ENCODE results near the gene MATCAP1. TPM values are rescaled to one million over a fixed set of nuclear protein-coding genes. Genes with fewer than 3 reads are reported as not detected.

MATCAP1 gene
- total RNA-seq, 2 donors from 2014 or later = 11.9 to 31.6 TPM

DNA sequence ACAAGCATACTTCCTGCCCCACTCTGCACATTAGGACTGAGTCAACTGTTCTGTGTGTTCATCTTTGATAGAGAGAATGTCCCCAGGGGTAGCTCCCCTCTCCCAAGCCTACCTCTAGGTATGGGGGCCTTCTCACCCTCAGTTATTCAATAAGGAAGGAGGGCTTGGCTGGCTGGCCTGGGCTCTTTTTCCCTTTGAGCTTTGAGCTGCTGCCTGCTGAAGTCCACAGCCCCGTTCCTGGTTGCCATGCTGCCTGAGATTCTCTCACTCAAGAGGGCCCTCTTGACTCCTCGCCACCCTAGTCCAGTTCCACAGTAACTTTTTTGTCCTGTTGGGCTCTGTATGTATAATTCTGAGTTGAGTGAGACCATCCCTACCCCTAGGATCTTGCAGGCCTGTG is 38.0 kb downstream of the MATCAP1 start:
- Histone ChIP-seq H3K4me1 (peaks cover 11% of the 10 kb centered on the region), H3K4me3 (no peak overlapping the region), H3K27ac (no peak overlapping the region), H3K9me3 (no peaks in the 10 kb centered on the region), H3K36me3 (replicated peaks in 1 of 2; ENCODE audit: insufficient read depth in 1 of 2, low read depth in 2 of 2) (peaks cover 6 to 38% of the 10 kb centered on the region in 2 donors), H3K27me3 (no peaks in the 10 kb centered on the region)
- intact Hi-C loops (cut with DNase I) = no loop called here
- ATAC-seq (no peak), DNase-seq (no peak)
- TF ChIP-seq, protein P1, sequence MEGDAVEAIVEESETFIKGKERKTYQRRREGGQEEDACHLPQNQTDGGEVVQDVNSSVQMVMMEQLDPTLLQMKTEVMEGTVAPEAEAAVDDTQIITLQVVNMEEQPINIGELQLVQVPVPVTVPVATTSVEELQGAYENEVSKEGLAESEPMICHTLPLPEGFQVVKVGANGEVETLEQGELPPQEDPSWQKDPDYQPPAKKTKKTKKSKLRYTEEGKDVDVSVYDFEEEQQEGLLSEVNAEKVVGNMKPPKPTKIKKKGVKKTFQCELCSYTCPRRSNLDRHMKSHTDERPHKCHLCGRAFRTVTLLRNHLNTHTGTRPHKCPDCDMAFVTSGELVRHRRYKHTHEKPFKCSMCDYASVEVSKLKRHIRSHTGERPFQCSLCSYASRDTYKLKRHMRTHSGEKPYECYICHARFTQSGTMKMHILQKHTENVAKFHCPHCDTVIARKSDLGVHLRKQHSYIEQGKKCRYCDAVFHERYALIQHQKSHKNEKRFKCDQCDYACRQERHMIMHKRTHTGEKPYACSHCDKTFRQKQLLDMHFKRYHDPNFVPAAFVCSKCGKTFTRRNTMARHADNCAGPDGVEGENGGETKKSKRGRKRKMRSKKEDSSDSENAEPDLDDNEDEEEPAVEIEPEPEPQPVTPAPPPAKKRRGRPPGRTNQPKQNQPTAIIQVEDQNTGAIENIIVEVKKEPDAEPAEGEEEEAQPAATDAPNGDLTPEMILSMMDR (IDR thresholded peaks at IDR 0.05) = no peak
- TF ChIP-seq POLR2A (IDR thresholded peaks at IDR 0.05) = no peak
- 89 to 100% methylated on average over 2 of the region's 2 CpGs for WGBS, 2 donors

GRCh38 chr16:67144943-67145342 is 38.8 kb downstream of the MATCAP1 start:
- DNase-seq (no peak), ATAC-seq (no peak)
- no peak overlapping the region for H3K4me3 ChIP-seq
- H3K9me3 ChIP-seq = no peaks in the 10 kb centered on the region
- 84 to 92% methylated on average over 2 of the region's 2 CpGs for WGBS, 2 donors
- H3K36me3 ChIP-seq (replicated peaks in 1 of 2; ENCODE audit: insufficient read depth in 1 of 2, low read depth in 2 of 2) = peaks cover 6 to 44% of the 10 kb centered on the region in 2 donors
- H3K27me3 ChIP-seq = no peaks in the 10 kb centered on the region
- H3K4me1 ChIP-seq = peaks cover 3% of the 10 kb centered on the region
- TF ChIP-seq, protein P1 (IDR thresholded peaks at IDR 0.05) = no peak
- TF ChIP-seq POLR2A (IDR thresholded peaks at IDR 0.05) = no peak
- H3K27ac ChIP-seq = no peak overlapping the region
- intact Hi-C loops (cut with DNase I) = no loop called here

GRCh38 chr16:67142342-67142741 is 41.4 kb downstream of the MATCAP1 start:
- no peak for TF ChIP-seq POLR2A (IDR thresholded peaks at IDR 0.05)
- TF ChIP-seq, protein P1 (IDR thresholded peaks at IDR 0.05) = no peak
- 93% methylated on average over 8 of the region's 9 CpGs; no CpG with 5 or more reads in 1 of the 2 donors for WGBS, 2 donors
- DNase-seq (no peak), ATAC-seq (no peak)
- no peaks in the 10 kb centered on the region for H3K27me3 ChIP-seq
- no peaks in the 10 kb centered on the region for H3K9me3 ChIP-seq
- no peak overlapping the region for H3K27ac ChIP-seq
- H3K36me3 ChIP-seq (replicated peaks in 1 of 2; ENCODE audit: insufficient read depth in 1 of 2, low read depth in 2 of 2) = peaks cover 6 to 40% of the 10 kb centered on the region in 2 donors
- H3K4me1 ChIP-seq = no peaks in the 10 kb centered on the region
- intact Hi-C loops (cut with DNase I) = no loop called here
- H3K4me3 ChIP-seq = no peak overlapping the region

DNA sequence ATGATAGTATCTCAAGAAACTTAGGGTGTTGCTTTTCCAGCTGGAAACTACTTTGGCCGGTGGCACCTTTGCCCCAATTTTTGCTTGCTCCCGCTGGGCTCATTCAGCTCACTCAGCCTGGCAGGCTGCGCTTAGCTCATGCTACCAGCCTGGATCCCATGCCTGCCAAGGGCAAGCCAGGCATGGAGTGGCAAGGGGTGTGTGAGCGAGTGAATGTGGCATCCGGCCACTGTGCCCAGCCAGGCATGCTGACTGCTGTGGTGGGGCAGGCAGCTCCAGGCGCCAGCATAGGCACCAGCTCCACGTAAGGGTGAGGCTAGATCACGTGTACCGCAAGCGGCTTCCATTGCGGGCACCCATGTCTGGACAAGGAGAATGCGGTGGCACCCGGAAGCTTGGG is 42.4 kb downstream of the MATCAP1 start:
- TF ChIP-seq, protein P1 (IDR thresholded peaks at IDR 0.05) = no peak
- TF ChIP-seq POLR2A (IDR thresholded peaks at IDR 0.05) = no peak
- peaks cover 6 to 42% of the 10 kb centered on the region in 2 donors for H3K36me3 ChIP-seq (replicated peaks in 1 of 2; ENCODE audit: insufficient read depth in 1 of 2, low read depth in 2 of 2)
- no peaks in the 10 kb centered on the region for H3K9me3 ChIP-seq
- intact Hi-C loops (cut with DNase I) = no loop called here
- H3K4me1 ChIP-seq = no peaks in the 10 kb centered on the region
- no peak overlapping the region for H3K27ac ChIP-seq
- DNase-seq (no peak), ATAC-seq (no peak)
- WGBS, 2 donors = 98 to 100% methylated on average over 5 to 13 of the region's 13 CpGs
- H3K27me3 ChIP-seq = no peaks in the 10 kb centered on the region
- H3K4me3 ChIP-seq = no peak overlapping the region

- Histone ChIP-seq H3K4me1 (no peaks in the 10 kb centered on the region), H3K4me3 (no peak overlapping the region), H3K27ac (no peak overlapping the region), H3K9me3 (no peaks in the 10 kb centered on the region), H3K36me3 (replicated peaks in 1 of 2; ENCODE audit: insufficient read depth in 1 of 2, low read depth in 2 of 2) (peaks cover 0 to 32% of the 10 kb centered on the region in 2 donors), H3K27me3 (no peaks in the 10 kb centered on the region)
- 57 to 70% methylated on average over 3 of the region's 3 CpGs for WGBS, 2 donors
- intact Hi-C loops (cut with DNase I) = no loop called here
- DNase-seq (no peak), ATAC-seq (no peak)
- TF ChIP-seq, protein P1 (IDR thresholded peaks at IDR 0.05) = no peak
- TF ChIP-seq POLR2A (IDR thresholded peaks at IDR 0.05) = no peak
These were observed 46.2 kb downstream of the MATCAP1 start for GRCh38 chr16:67137605-67138004.

Data from body of pancreas (tissue), 4 donors.